ENCODE measurements around the gene ARHGAP5.

Gene ARHGAP5

GRCh38 chr14:32039401-32040030 lies 37.6 kb upstream of the ARHGAP5 start:
- TF ChIP-seq REST (IDR thresholded peaks at IDR 0.05; ENCODE audit: insufficient replicate concordance, low read depth) (no peak), POLR2AphosphoS5 (IDR thresholded peaks at IDR 0.05; ENCODE audit: low read depth) (no peak), GABPA (IDR thresholded peaks at IDR 0.05; ENCODE audit: low read depth) (no peak), CTCF (IDR thresholded peaks at IDR 0.05; ENCODE audit: insufficient read depth, low read length) (no peak), SPI1 (IDR thresholded peaks at IDR 0.05; ENCODE audit: borderline replicate concordance, low read depth) (no peak)
- no peak for DNase-seq (ENCODE audit: low read depth in 1 of 2, low spot score in 1 of 2)

DNA sequence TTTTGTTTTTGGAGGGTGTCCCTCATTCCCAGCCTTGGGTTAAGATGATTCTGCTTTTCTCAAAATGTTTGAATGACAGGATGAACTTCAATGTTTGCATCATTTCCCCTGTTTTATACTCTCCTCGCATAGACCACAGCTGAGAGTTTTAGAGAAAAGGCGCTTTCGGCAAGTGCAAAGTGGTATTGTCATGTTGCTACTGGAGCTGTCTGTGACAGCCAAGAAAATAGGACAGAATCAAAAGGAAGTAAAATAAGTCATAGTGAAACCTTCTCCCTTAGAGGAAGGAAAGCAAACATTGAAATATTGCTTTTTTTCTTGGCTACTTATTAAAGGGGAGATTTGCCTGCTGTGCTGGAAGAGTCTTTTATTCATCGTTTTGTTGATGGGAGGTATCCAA lies 33.5 kb upstream of the ARHGAP5 start:
- Histone ChIP-seq H3K27me3 (ENCODE audit: insufficient read depth, poor library complexity, severe bottlenecking) (no peaks in the 10 kb centered on the region), H3K4me3 (replicated peaks; ENCODE audit: insufficient read depth, low read length) (no peak overlapping the region), H3K27ac (replicated peaks) (no peak overlapping the region)
- no peak for DNase-seq (ENCODE audit: low read depth in 1 of 2, low spot score in 1 of 2)
- TF ChIP-seq GABPA (IDR thresholded peaks at IDR 0.05; ENCODE audit: low read depth) (no peak), SPI1 (IDR thresholded peaks at IDR 0.05; ENCODE audit: borderline replicate concordance, low read depth) (no peak), POLR2AphosphoS5 (IDR thresholded peaks at IDR 0.05; ENCODE audit: low read depth) (no peak), CTCF (IDR thresholded peaks at IDR 0.05; ENCODE audit: insufficient read depth, low read length) (no peak), REST (IDR thresholded peaks at IDR 0.05; ENCODE audit: insufficient replicate concordance, low read depth) (no peak)

More at GRCh38 chr14:32039401-32040030, 37.6 kb upstream of the ARHGAP5 start:
- H3K27me3 ChIP-seq (ENCODE audit: insufficient read depth, poor library complexity, severe bottlenecking) = peaks cover 2% of the 10 kb centered on the region
- no peak overlapping the region for H3K27ac ChIP-seq (replicated peaks)
- no peak overlapping the region for H3K4me3 ChIP-seq (replicated peaks; ENCODE audit: insufficient read depth, low read length)

GRCh38 chr14:32044454-32044853 lies 32.6 kb upstream of the ARHGAP5 start:
- Histone ChIP-seq H3K27me3 (ENCODE audit: insufficient read depth, poor library complexity, severe bottlenecking) (no peaks in the 10 kb centered on the region), H3K4me3 (replicated peaks; ENCODE audit: insufficient read depth, low read length) (no peak overlapping the region), H3K27ac (replicated peaks) (no peak overlapping the region)
- no peak for DNase-seq (ENCODE audit: low read depth in 1 of 2, low spot score in 1 of 2)
- TF ChIP-seq POLR2AphosphoS5 (IDR thresholded peaks at IDR 0.05; ENCODE audit: low read depth) (no peak), CTCF (IDR thresholded peaks at IDR 0.05; ENCODE audit: insufficient read depth, low read length) (no peak), SPI1 (IDR thresholded peaks at IDR 0.05; ENCODE audit: borderline replicate concordance, low read depth) (no peak), REST (IDR thresholded peaks at IDR 0.05; ENCODE audit: insufficient replicate concordance, low read depth) (no peak), GABPA (IDR thresholded peaks at IDR 0.05; ENCODE audit: low read depth) (no peak)
